Ovary (tissue), 3 donors: ENCODE measurements around the gene KLRC3.

Experiments
- EP300 ChIP-seq: sonication (generic); formaldehyde crosslinking; IDR thresholded peaks from one replicate; pipeline ENCODE4 v1.6.1; 2017; ENCODE audit warnings: antibody characterized with exemption
- POLR2A ChIP-seq: fragments of 450-650 bp; IDR thresholded peaks from one replicate; pipeline ENCODE4 v1.6.1; 2017; ENCODE audit warnings: antibody characterized with exemption, mild to moderate bottlenecking, moderate library complexity
- TF ChIP-seq, protein P1 (sequence below), 3 donors: fragments of 450-650 bp in 2 of 3; fragments of 200-600 bp in 1 of 3; IDR thresholded peaks; one replicate each; pipeline versions ENCODE4 v1.5.1 to v1.8.0; 2016 to 2022; ENCODE audit warnings: antibody characterized with exemption in 3 of 3, mild to moderate bottlenecking in 1 of 3
- donor health status: DM: no; HTN: no; CAD: no.

DNA sequence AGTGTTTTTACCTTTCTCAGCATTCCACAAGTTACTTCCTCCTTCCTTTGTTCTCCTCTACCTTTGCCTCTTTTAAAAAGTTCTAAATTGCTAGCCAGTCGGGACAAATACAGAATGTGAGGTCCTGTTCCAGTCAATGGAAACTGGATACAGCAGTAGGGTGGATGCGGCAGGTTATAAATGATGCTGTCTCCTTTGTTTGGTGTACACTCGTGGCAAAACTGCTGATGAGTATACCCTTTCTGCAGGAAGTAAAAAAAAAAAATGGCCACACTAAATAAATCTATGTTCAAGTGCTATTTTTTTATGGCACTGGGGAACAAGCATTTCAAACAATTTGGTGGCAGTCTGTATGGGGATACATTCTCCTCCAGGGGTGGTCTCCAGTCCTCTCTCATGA, 58.1 kb downstream of the KLRC3 start:
- TF ChIP-seq, protein P1, sequence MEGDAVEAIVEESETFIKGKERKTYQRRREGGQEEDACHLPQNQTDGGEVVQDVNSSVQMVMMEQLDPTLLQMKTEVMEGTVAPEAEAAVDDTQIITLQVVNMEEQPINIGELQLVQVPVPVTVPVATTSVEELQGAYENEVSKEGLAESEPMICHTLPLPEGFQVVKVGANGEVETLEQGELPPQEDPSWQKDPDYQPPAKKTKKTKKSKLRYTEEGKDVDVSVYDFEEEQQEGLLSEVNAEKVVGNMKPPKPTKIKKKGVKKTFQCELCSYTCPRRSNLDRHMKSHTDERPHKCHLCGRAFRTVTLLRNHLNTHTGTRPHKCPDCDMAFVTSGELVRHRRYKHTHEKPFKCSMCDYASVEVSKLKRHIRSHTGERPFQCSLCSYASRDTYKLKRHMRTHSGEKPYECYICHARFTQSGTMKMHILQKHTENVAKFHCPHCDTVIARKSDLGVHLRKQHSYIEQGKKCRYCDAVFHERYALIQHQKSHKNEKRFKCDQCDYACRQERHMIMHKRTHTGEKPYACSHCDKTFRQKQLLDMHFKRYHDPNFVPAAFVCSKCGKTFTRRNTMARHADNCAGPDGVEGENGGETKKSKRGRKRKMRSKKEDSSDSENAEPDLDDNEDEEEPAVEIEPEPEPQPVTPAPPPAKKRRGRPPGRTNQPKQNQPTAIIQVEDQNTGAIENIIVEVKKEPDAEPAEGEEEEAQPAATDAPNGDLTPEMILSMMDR (IDR thresholded peaks at IDR 0.05), result no peak
- TF ChIP-seq POLR2A (no peak), EP300 (no peak)
